WERI-Rb-1 (cell line): ENCODE results near the gene MIPEP.

Experiments
- DNase-seq: peaks from one replicate; pipeline ENCODE4 v3.0.0-alpha.2; 2020
- H3K27ac ChIP-seq: fragments of 250-450 bp; sonication (Bioruptor Pico); 2 replicates; pipeline ENCODE4 v1.5.1; 2020; ENCODE audit warnings: mild to moderate bottlenecking, moderate library complexity
- H3K27me3 ChIP-seq: fragments of 250-450 bp; sonication (Bioruptor Pico); 2 replicates; pipeline ENCODE4 v1.5.1; 2021; ENCODE audit warnings: mild to moderate bottlenecking, low read depth, moderate library complexity; ENCODE audit not compliant: insufficient read depth, severe bottlenecking
- H3K36me3 ChIP-seq: fragments of 250-450 bp; sonication (Bioruptor Pico); 2 replicates; pipeline ENCODE4 v1.5.1; 2020; ENCODE audit warnings: mild to moderate bottlenecking, moderate library complexity
- H3K4me3 ChIP-seq: 2 replicates; pipeline ENCODE4 v1.5.1; 2011; ENCODE audit warnings: low read depth, mild to moderate bottlenecking, control low read depth, low read length
- H3K9me3 ChIP-seq: fragments of 250-450 bp; sonication (Bioruptor Pico); 2 replicates; pipeline ENCODE4 v1.5.1; 2021; ENCODE audit warnings: mild to moderate bottlenecking, moderate library complexity; ENCODE audit not compliant: severe bottlenecking
- TF ChIP-seq, protein P1 (sequence below): IDR thresholded peaks from 2 replicates; pipeline ENCODE4 v1.5.1; 2011; ENCODE audit warnings: low read depth, mild to moderate bottlenecking, control low read depth, inconsistent platforms, low read length

Gene MIPEP

DNA sequence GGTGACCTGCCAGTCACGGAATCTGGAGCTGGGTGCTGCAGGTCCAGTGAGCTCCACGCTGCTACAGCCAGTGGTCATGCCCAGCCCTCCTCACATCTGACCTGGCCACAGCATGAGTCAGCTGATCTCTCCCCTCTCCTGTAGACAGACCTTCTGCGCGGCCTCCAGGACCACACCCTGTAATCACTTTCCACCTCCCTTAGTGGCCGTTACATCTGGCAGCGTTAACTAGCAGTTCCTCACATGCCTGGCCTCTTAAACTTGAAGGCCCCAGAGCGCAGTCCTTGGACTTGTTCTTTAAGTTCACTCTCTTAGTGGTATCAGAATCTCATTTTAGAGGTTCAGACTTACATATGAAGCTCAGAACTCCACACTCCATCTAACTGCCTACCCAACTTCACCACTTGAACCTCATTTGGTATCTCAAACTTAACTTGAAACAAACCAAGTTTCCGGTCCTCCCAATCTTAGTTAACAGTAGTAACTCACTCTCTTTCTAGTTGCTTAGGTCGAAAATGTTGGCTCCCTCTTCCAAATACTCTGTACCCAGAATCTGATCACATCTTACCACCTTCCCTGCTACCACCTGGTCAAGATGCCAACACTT is 22.7 kb downstream of the MIPEP start:
- DNase-seq, result no peak
- Histone ChIP-seq H3K4me3 (no peak overlapping the region), H3K27ac (no peak overlapping the region)

DNA sequence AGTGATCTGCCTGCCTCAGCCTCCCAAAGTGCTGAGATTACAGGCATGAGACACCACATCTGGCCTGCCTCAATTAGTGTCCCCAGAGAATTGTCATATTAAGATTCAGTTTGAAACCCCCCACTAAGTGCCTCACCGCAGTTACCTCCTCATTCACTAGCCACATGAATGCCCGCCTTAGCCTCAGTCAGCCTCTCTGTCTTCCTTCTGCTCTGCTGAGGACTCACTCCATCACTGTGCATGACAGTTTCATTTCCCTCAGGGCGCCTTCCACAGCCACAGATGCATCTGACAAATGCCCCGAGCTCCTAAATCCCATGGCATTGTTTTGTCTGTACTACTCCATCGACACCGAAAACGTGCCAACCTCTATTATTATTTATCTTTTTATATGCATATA is 23.3 kb downstream of the MIPEP start:
- Histone ChIP-seq H3K4me3 (no peak overlapping the region), H3K36me3 (no peaks in the 10 kb centered on the region), H3K9me3 (no peaks in the 10 kb centered on the region), H3K27me3 (no peaks in the 10 kb centered on the region), H3K27ac (no peak overlapping the region)
- no peak for DNase-seq
- TF ChIP-seq, protein P1, sequence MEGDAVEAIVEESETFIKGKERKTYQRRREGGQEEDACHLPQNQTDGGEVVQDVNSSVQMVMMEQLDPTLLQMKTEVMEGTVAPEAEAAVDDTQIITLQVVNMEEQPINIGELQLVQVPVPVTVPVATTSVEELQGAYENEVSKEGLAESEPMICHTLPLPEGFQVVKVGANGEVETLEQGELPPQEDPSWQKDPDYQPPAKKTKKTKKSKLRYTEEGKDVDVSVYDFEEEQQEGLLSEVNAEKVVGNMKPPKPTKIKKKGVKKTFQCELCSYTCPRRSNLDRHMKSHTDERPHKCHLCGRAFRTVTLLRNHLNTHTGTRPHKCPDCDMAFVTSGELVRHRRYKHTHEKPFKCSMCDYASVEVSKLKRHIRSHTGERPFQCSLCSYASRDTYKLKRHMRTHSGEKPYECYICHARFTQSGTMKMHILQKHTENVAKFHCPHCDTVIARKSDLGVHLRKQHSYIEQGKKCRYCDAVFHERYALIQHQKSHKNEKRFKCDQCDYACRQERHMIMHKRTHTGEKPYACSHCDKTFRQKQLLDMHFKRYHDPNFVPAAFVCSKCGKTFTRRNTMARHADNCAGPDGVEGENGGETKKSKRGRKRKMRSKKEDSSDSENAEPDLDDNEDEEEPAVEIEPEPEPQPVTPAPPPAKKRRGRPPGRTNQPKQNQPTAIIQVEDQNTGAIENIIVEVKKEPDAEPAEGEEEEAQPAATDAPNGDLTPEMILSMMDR, result no peak

More for the DNA sequence above, 22.7 kb downstream of the MIPEP start:
- TF ChIP-seq, protein P1, result no peak
- Histone ChIP-seq H3K9me3 (no peaks in the 10 kb centered on the region), H3K36me3 (no peaks in the 10 kb centered on the region), H3K27me3 (no peaks in the 10 kb centered on the region)

DNA sequence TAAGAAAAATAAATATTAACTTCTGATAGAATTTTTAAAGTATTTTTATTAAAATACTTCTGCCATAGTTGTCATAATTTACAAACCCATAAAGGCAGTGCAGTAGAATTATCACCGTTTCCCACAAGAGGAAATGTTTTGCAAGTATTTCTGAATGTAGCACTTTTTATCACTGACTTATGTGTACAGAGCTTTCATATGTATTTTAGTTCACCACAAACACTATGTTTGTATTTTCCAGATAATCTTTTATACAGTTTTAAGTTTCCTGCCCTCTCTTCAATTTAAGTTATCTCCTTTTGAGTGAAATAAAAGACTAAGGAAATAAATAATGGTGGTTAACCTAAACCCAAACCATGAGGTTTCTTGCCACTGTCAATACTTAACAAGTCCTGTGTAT is 24.2 kb downstream of the MIPEP start:
- Histone ChIP-seq H3K27ac (no peak overlapping the region), H3K36me3 (no peaks in the 10 kb centered on the region), H3K27me3 (no peaks in the 10 kb centered on the region), H3K9me3 (no peaks in the 10 kb centered on the region), H3K4me3 (no peak overlapping the region)
- DNase-seq, result no peak
- TF ChIP-seq, protein P1, result no peak

DNA sequence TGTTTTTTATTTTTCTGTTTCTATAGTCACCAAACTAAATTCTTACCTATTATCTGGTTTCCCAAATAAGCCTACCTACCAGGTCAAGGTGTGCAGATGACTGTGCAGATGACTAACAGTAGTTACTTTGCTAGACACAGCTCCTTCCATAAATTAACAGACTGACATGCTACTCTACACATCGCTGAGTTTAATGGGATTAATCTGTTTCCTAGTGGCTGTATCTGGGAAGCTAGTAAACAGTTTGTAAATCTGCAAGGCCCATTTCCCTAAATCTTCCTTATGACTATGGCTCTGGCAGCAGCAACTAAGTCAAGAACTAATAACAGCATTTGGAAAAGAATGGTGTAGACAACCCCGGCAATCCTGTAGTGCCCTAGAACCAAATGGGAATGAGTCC is 27.9 kb downstream of the MIPEP start:
- Histone ChIP-seq H3K27me3 (no peaks in the 10 kb centered on the region), H3K27ac (no peak overlapping the region), H3K9me3 (no peaks in the 10 kb centered on the region), H3K36me3 (0 out of 2 replicates have a peak, but pooled peaks cover 2% of the 10 kb centered on the region), H3K4me3 (no peak overlapping the region)
- TF ChIP-seq, protein P1, result no peak
- DNase-seq, result no peak

DNA sequence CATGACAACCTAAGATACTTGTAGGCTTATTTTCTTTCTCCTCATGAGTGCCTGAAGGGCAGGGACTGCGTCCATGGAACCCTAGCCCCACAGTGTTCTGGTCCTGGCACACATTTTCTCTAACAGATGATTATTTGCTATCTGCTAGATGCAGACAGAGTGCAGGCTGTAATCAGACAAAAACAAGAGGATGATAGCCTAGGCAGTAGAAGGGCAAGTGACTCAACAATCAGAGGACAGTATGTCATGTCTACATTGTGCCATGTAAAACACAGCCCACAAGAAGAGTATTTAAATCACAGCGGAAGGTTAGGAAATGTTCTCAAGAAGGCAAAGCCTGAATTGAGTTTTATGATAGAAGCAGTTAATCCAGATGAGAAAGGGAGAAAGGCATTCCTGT is 29.3 kb downstream of the MIPEP start:
- Histone ChIP-seq H3K9me3 (no peaks in the 10 kb centered on the region), H3K27me3 (no peaks in the 10 kb centered on the region), H3K36me3 (0 out of 2 replicates have a peak, but pooled peaks cover 2% of the 10 kb centered on the region), H3K4me3 (no peak overlapping the region), H3K27ac (no peak overlapping the region)
- TF ChIP-seq, protein P1, result no peak
- no peak for DNase-seq

DNA sequence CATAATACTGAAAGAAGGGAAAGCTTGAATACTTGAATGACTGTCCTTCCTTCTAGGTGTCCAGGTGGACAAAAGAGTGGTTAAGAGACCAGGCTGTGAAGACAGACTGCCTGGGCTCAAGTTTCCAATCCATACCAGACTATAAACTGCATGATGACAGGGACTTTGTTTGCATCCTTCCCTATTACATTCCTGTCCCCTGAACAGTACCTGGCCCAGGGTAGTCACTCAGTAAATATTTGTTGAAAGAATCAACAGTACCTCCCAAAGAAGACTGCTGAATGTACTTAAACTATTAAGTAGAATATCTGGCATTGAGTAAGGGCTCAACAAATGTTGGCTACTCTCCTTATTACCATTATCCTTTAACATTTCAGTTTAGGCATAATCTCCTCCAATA is 29.7 kb downstream of the MIPEP start:
- DNase-seq, result no peak
- H3K27ac ChIP-seq, result no peak overlapping the region
- TF ChIP-seq, protein P1, result no peak
- H3K9me3 ChIP-seq, result no peaks in the 10 kb centered on the region
- no peaks in the 10 kb centered on the region for H3K27me3 ChIP-seq
- no peak overlapping the region for H3K4me3 ChIP-seq
- H3K36me3 ChIP-seq, result 0 out of 2 replicates have a peak, but pooled peaks cover 2% of the 10 kb centered on the region
